Transverse colon (tissue), 4 donors: ENCODE results near the gene HPSE. TPM values are rescaled to one million over a fixed set of nuclear protein-coding genes. Genes with fewer than 3 reads are reported as not detected.

Experiments used
- DNase-seq: peaks from one replicate; pipeline ENCODE4 v3.0.0-alpha.2; 2019
- H3K27ac ChIP-seq, 4 donors: fragments of 200-600 bp; sonication (generic); 2 replicates each; pipeline ENCODE4 v1.5.1; 2016 to 2018; ENCODE audit warnings: inconsistent platforms in 4 of 4
- H3K27me3 ChIP-seq: fragments of 200-600 bp; sonication (generic); 2 replicates; pipeline ENCODE4 v1.5.1; 2017; ENCODE audit warnings: inconsistent platforms
- H3K36me3 ChIP-seq, 4 donors: fragments of 200-600 bp; sonication (generic); 2 replicates each; pipeline ENCODE4 v1.5.1; 2017 to 2019; ENCODE audit warnings: inconsistent platforms in 4 of 4
- H3K4me1 ChIP-seq, 4 donors: fragments of 200-600 bp; sonication (generic); 2 replicates each; pipeline ENCODE4 v1.5.1; 2017 to 2020; ENCODE audit warnings: inconsistent platforms in 4 of 4
- H3K4me3 ChIP-seq, 4 donors: fragments of 200-600 bp; sonication (generic); 1 replicate in 1 of 4; 2 replicates in 3 of 4; pipeline versions ENCODE4 v1.5.1 to v1.6.1; 2017 to 2019; ENCODE audit warnings: inconsistent platforms in 4 of 4
- H3K9me3 ChIP-seq, 2 donors: fragments of 200-600 bp; sonication (generic); 2 replicates each; pipeline ENCODE4 v1.5.1; 2017 to 2019; ENCODE audit warnings: inconsistent platforms in 2 of 2
- EP300 ChIP-seq: sonication (generic); formaldehyde crosslinking; IDR thresholded peaks from one replicate; pipeline ENCODE4 v1.6.1; 2017; ENCODE audit warnings: antibody characterized with exemption, low read depth
- POLR2A ChIP-seq: fragments of 450-650 bp; IDR thresholded peaks from one replicate; pipeline ENCODE4 v1.6.1; 2016; ENCODE audit warnings: antibody characterized with exemption, mild to moderate bottlenecking, moderate library complexity
- POLR2AphosphoS5 ChIP-seq, 3 donors: sonication (generic); formaldehyde crosslinking; IDR thresholded peaks; one replicate each; pipeline ENCODE4 v1.6.1; 2016; ENCODE audit warnings: antibody characterized with exemption in 3 of 3
- WGBS, 2 donors: methylation state at CpG; one replicate each; pipeline ENCODE4 v1.1.5; 2018; ENCODE audit warnings: low coverage in 1 of 2; 5-methylcytosine and 5-hydroxymethylcytosine counted together
- in situ Hi-C, 4 donors: fragments of 200-750 bp; cut with MboI; loops; one replicate each; pipeline versions ENCODE4 v1.15.0 to v1.15.1; 2017; ENCODE audit warnings: low sequenced_read_pairs in 3 of 4, low pct_ligation_motif_present in 1 of 4, low pct_unique_long_range_greater_than_20kb in 1 of 4
- intact Hi-C: fragments of 100-400 bp; cut with DNase I; formaldehyde crosslinking; loops from one replicate; pipeline ENCODE4 v1.15.1; 2023; ENCODE audit warnings: low total_unique reads
- total RNA-seq, 4 donors: library from RNA; depleted of rRNA; stranded (reverse); fragments of >200 nt; gene quantifications; one replicate each; pipeline ENCODE4 v1.1.0, GENCODE V29; 2016
- TF ChIP-seq, protein P1 (sequence below), 5 experiments: fragments of 200-600 bp in 3 of 5; fragments of 450-650 bp in 2 of 5; sonication (generic) in 3 of 5; IDR thresholded peaks; 1 replicate in 2 of 5; 2 replicates in 3 of 5; pipeline ENCODE4 v1.5.1; 2016 to 2017; ENCODE audit warnings: antibody characterized with exemption in 5 of 5, inconsistent platforms in 3 of 5, mild to moderate bottlenecking in 2 of 5, moderate library complexity in 1 of 5

HPSE gene
- total RNA-seq, 4 donors from 2014 or later: 0.75 to 5.4 (median 4.3) TPM

DNA sequence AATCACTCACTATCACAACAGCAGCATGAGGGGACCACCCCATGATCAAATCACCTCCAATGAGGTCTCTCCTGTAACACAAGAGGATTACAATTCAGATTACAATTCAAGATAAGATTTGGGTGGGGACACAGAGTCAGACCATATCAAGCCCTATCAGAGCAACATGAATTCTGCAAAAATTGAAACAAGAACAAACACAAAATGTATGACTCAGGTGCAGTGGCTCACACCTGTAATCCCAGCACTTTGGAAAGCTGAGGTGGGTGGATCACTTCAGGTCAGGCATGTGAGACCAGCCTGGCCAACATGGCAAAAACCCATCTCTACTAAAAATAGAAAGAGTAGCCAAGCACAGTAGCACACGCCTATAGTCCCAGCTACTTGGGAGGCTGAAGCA lies 13.4 kb upstream of the HPSE start:
- H3K4me3 ChIP-seq: no peak overlapping the region
- no peaks in the 10 kb centered on the region for H3K27me3 ChIP-seq
- H3K36me3 ChIP-seq: no peaks in the 10 kb centered on the region
- no peaks in the 10 kb centered on the region for H3K9me3 ChIP-seq
- no peaks in the 10 kb centered on the region for H3K4me1 ChIP-seq
- TF ChIP-seq POLR2A: no peak
- no peak for TF ChIP-seq EP300
- no peak for TF ChIP-seq POLR2AphosphoS5 (IDR thresholded peaks at IDR 0.05)
- TF ChIP-seq, protein P1, sequence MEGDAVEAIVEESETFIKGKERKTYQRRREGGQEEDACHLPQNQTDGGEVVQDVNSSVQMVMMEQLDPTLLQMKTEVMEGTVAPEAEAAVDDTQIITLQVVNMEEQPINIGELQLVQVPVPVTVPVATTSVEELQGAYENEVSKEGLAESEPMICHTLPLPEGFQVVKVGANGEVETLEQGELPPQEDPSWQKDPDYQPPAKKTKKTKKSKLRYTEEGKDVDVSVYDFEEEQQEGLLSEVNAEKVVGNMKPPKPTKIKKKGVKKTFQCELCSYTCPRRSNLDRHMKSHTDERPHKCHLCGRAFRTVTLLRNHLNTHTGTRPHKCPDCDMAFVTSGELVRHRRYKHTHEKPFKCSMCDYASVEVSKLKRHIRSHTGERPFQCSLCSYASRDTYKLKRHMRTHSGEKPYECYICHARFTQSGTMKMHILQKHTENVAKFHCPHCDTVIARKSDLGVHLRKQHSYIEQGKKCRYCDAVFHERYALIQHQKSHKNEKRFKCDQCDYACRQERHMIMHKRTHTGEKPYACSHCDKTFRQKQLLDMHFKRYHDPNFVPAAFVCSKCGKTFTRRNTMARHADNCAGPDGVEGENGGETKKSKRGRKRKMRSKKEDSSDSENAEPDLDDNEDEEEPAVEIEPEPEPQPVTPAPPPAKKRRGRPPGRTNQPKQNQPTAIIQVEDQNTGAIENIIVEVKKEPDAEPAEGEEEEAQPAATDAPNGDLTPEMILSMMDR (IDR thresholded peaks at IDR 0.05): no peak
- in situ Hi-C loops: no loop called here
- DNase-seq: no peak
- no peak overlapping the region for H3K27ac ChIP-seq
- intact Hi-C loops: no loop called here
- WGBS, 2 donors: 90% methylated on average over 1 of the region's 1 CpG; no CpG with 5 or more reads in 1 of the 2 donors

DNA sequence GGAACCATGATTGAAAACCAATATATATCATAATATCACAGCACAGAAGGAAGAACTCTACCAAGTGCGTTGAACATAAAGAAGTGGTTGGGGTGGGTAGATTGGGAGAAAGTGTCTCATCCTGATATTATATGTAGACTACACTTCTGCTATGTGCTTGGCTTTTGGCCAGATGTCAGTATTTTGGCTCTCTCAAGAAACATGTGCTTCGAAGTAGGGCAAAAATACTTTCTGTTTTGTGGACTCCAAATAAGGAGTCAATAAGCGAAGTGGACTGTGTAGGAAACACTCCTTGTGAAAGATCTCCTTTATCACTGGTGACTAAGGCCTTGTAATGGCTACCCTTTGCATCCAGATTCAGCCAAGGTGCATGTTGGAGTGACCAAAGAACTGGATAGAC lies 7.8 kb upstream of the HPSE start:
- Histone ChIP-seq H3K9me3 (peaks cover 0 to 4% of the 10 kb centered on the region in 2 donors), H3K36me3 (no peaks in the 10 kb centered on the region), H3K27ac (no peak overlapping the region), H3K4me1 (no peaks in the 10 kb centered on the region), H3K27me3 (no peaks in the 10 kb centered on the region), H3K4me3 (no peak overlapping the region)
- TF ChIP-seq POLR2AphosphoS5 (IDR thresholded peaks at IDR 0.05): no peak
- no peak for TF ChIP-seq EP300
- TF ChIP-seq, protein P1 (IDR thresholded peaks at IDR 0.05): no peak
- no peak for TF ChIP-seq POLR2A
- in situ Hi-C loops: no loop called here
- intact Hi-C loops: no loop called here
- 81 to 83% methylated on average over 3 of the region's 3 CpGs for WGBS, 2 donors
- no peak for DNase-seq

GRCh38 chr4:83340692-83341343 lies 6.2 kb upstream of the HPSE start:
- no peaks in the 10 kb centered on the region for H3K36me3 ChIP-seq
- no peak overlapping the region for H3K4me3 ChIP-seq
- in situ Hi-C loops (no loop called here), intact Hi-C loops (no loop called here)
- no peak for DNase-seq
- no peaks in the 10 kb centered on the region for H3K4me1 ChIP-seq
- no peak for TF ChIP-seq POLR2A
- no peak for TF ChIP-seq POLR2AphosphoS5 (IDR thresholded peaks at IDR 0.05)
- TF ChIP-seq, protein P1 (IDR thresholded peaks at IDR 0.05): no peak
- TF ChIP-seq EP300: no peak
- H3K27ac ChIP-seq: no peak overlapping the region
- WGBS, 2 donors: 50% methylated on average over 2 of the region's 2 CpGs
- peaks cover 0 to 4% of the 10 kb centered on the region in 2 donors for H3K9me3 ChIP-seq
- no peaks in the 10 kb centered on the region for H3K27me3 ChIP-seq

- WGBS, 2 donors: 93 to 96% methylated on average over 5 to 6 of the region's 6 CpGs
- intact Hi-C loops: no loop called here
- H3K27ac ChIP-seq: no peak overlapping the region
Measured at GRCh38 chr4:83339573-83339972, 4.9 kb upstream of the HPSE start.

More at GRCh38 chr4:83339573-83339972, 4.9 kb upstream of the HPSE start:
- H3K9me3 ChIP-seq: peaks cover 0 to 4% of the 10 kb centered on the region in 2 donors
- in situ Hi-C loops: no loop called here
- no peak for TF ChIP-seq POLR2A
- no peak for TF ChIP-seq EP300
- TF ChIP-seq POLR2AphosphoS5 (IDR thresholded peaks at IDR 0.05): no peak
- TF ChIP-seq, protein P1 (IDR thresholded peaks at IDR 0.05): no peak
- DNase-seq: no peak
- H3K4me3 ChIP-seq: no peak overlapping the region
- no peaks in the 10 kb centered on the region for H3K36me3 ChIP-seq
- H3K27me3 ChIP-seq: peaks cover 2% of the 10 kb centered on the region
- H3K4me1 ChIP-seq: peaks cover 0 to 11% (median 7%) of the 10 kb centered on the region in 4 donors
